SU-DHL-6 (cell line): ENCODE data around the gene ZRANB3.

Experiments
- H2AFZ ChIP-seq: fragments of 200-600 bp; sonication (generic); 2 replicates; pipeline ENCODE4 v1.6.1; 2014; ENCODE audit warnings: low read depth, mild to moderate bottlenecking, moderate library complexity, mixed read lengths, antibody characterized with exemption, low read length; ENCODE audit not compliant: severe bottlenecking
- H3F3A ChIP-seq: fragments of 200-600 bp; shearing (Covaris generic); 2 replicates; pipeline ENCODE4 v1.6.0; 2016; ENCODE audit warnings: antibody characterized with exemption, mild to moderate bottlenecking; ENCODE audit not compliant: insufficient read depth
- H3K27ac ChIP-seq: fragments of 200-600 bp; sonication (generic); 2 replicates; pipeline ENCODE4 v1.5.1; 2016; ENCODE audit warnings: low read depth, mild to moderate bottlenecking, low read length, moderate library complexity, mixed read lengths
- H3K27me3 ChIP-seq: fragments of 200-600 bp; sonication (generic), shearing (Covaris generic); 2 replicates; pipeline ENCODE4 v1.6.0; 2014; ENCODE audit warnings: mild to moderate bottlenecking, low read length
- H3K36me3 ChIP-seq: fragments of 200-600 bp; sonication (generic); 2 replicates; pipeline ENCODE4 v1.6.1; 2014; ENCODE audit warnings: mild to moderate bottlenecking, low read length, mixed read lengths
- H3K4me2 ChIP-seq: fragments of 300-600, 200-600 bp; shearing (Covaris generic), sonication (generic); 2 replicates; pipeline ENCODE4 v1.6.0; 2014; ENCODE audit warnings: low read length, low read depth, mild to moderate bottlenecking; ENCODE audit not compliant: poor library complexity, severe bottlenecking
- H3K4me3 ChIP-seq: fragments of 200-600 bp; sonication (generic); 2 replicates; pipeline ENCODE4 v1.5.1; 2014; ENCODE audit warnings: antibody characterized with exemption, low read length, mild to moderate bottlenecking, mixed read lengths; ENCODE audit not compliant: insufficient read depth, poor library complexity, severe bottlenecking
- H3K79me2 ChIP-seq: fragments of 200-600 bp; sonication (generic); 2 replicates; pipeline ENCODE4 v1.6.1; 2014; ENCODE audit warnings: mild to moderate bottlenecking, low read length, moderate library complexity; ENCODE audit not compliant: insufficient read depth
- H3K9ac ChIP-seq: fragments of 200-600 bp; sonication (generic); 2 replicates; pipeline ENCODE4 v1.7.0; 2014; ENCODE audit warnings: mild to moderate bottlenecking, low read length
- H3K9me2 ChIP-seq: fragments of 200-600 bp; sonication (generic); replicated peaks from 2 replicates; pipeline ENCODE4 v1.6.1; 2014; ENCODE audit warnings: low read length; ENCODE audit not compliant: insufficient read depth
- H3K9me3 ChIP-seq: fragments of 200-600 bp; sonication (generic); 2 replicates; pipeline ENCODE4 v1.6.1; 2014; ENCODE audit warnings: low read length, mixed read lengths; ENCODE audit not compliant: insufficient read depth
- H4K20me1 ChIP-seq: fragments of 200-600 bp; sonication (generic); 2 replicates; pipeline ENCODE4 v1.6.1; 2014; ENCODE audit warnings: low read depth, mild to moderate bottlenecking, antibody characterized with exemption, low read length, moderate library complexity, mixed read lengths
- CTCF ChIP-seq: fragments of 200-600 bp; sonication (generic); IDR thresholded peaks from one replicate; pipeline ENCODE4 v1.5.1; 2017; ENCODE audit warnings: antibody characterized with exemption, mild to moderate bottlenecking, low read length, moderate library complexity; ENCODE audit not compliant: insufficient read depth, poor library complexity, severe bottlenecking
- EZH2phosphoT487 ChIP-seq: fragments of 200-600 bp; sonication (generic), shearing (Covaris generic); conservative IDR thresholded peaks from 2 replicates; pipeline ENCODE4 v1.6.1; 2018; ENCODE audit warnings: mild to moderate bottlenecking, antibody characterized with exemption, low read length, moderate library complexity, mixed read lengths

Gene ZRANB3

GRCh38 chr2:135212757-135213156 is 318.3 kb downstream of the ZRANB3 start:
- Histone ChIP-seq H3K27me3 (no peaks in the 10 kb centered on the region), H3K79me2 (no peaks in the 10 kb centered on the region), H3F3A (no peaks in the 10 kb centered on the region), H3K4me3 (no peak overlapping the region), H2AFZ (no peak overlapping the region), H3K9me2 (no peaks in the 10 kb centered on the region), H4K20me1 (no peaks in the 10 kb centered on the region), H3K4me2 (no peak overlapping the region), H3K36me3 (no peaks in the 10 kb centered on the region), H3K9me3 (no peaks in the 10 kb centered on the region), H3K27ac (no peak overlapping the region), H3K9ac (no peak overlapping the region)
- TF ChIP-seq CTCF = no peak
- TF ChIP-seq EZH2phosphoT487 = no peak

DNA sequence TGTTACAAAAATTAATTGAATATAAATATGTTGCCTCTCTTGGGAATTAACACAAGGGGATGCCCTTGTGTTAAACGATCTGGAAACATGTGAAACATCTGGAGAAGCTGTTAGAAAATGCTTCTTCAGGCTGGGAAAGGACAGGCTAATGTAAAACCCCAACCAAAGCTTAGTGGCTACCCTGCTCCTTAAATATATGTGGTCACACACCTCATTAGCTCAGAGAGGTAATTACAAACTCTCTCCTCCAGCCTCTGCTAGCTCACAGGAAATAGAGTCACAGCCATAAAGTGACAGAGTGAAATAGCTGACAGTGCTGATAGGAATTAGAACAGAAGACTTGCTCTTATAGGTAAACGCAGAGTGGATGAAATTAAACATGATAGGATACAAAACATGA is 323.0 kb downstream of the ZRANB3 start:
- no peak overlapping the region for H3K9ac ChIP-seq

GRCh38 chr2:135203944-135204343 is 327.1 kb downstream of the ZRANB3 start:
- Histone ChIP-seq H4K20me1 (no peaks in the 10 kb centered on the region), H3K9ac (no peak overlapping the region), H3K4me3 (no peak overlapping the region), H3K4me2 (no peak overlapping the region), H2AFZ (no peak overlapping the region), H3K27me3 (no peaks in the 10 kb centered on the region), H3K9me3 (no peaks in the 10 kb centered on the region), H3K9me2 (no peaks in the 10 kb centered on the region), H3F3A (no peaks in the 10 kb centered on the region), H3K36me3 (0 out of 2 replicates have a peak, but pooled peaks cover 4% of the 10 kb centered on the region), H3K27ac (no peak overlapping the region), H3K79me2 (no peaks in the 10 kb centered on the region)
- TF ChIP-seq EZH2phosphoT487 (no peak), CTCF (no peak)

More for the DNA sequence above, 323.0 kb downstream of the ZRANB3 start:
- no peak overlapping the region for H2AFZ ChIP-seq
- H3K79me2 ChIP-seq = no peaks in the 10 kb centered on the region
- H3K27ac ChIP-seq = no peak overlapping the region
- H3K4me3 ChIP-seq = no peak overlapping the region
- no peaks in the 10 kb centered on the region for H3F3A ChIP-seq
- no peaks in the 10 kb centered on the region for H3K9me2 ChIP-seq
- no peak for TF ChIP-seq EZH2phosphoT487
- TF ChIP-seq CTCF = no peak
- no peaks in the 10 kb centered on the region for H3K9me3 ChIP-seq
- no peaks in the 10 kb centered on the region for H3K27me3 ChIP-seq
- H3K36me3 ChIP-seq = 0 out of 2 replicates have a peak, but pooled peaks cover 4% of the 10 kb centered on the region
- no peaks in the 10 kb centered on the region for H4K20me1 ChIP-seq
- H3K4me2 ChIP-seq = no peak overlapping the region
